BJ (cell line): ENCODE results near the gene ZNF320. TPM values are rescaled to one million over a fixed set of nuclear protein-coding genes. Genes with fewer than 3 reads are reported as not detected.

Source experiments
- polyA plus RNA-seq: library from polyadenylated mRNA; depleted of rRNA; stranded (reverse); fragments of >200 nt; gene quantifications from 2 replicates; pipeline ENCODE4 v1.2.3, GENCODE V29; 2011; rRNA removed
- small RNA-seq: library from RNA; depleted of rRNA; stranded (forward); fragments of <200 nt; gene quantifications from one replicate; pipeline ENCODE3, GENCODE V24; 2012; ENCODE audit warnings: low replicate concordance, low read depth; ENCODE audit not compliant: insufficient read length

ZNF320 gene
- polyA plus RNA-seq, 1 experiment: 8.4 TPM

Small RNA genes within 50 kb of the gene (small RNA-seq; reads per million reads assigned to genes)
- not detected for gene ZNF320

Other genes starting within 250 kb of the ZNF320 start
- 2.4 and 3.8 TPM in 2 replicates for gene ZNF611, start 162.6 kb downstream of the ZNF320 start, polyA plus RNA-seq
- 3.0 and 3.6 TPM in 2 replicates for gene ZNF600, start 110.8 kb downstream of the ZNF320 start, polyA plus RNA-seq
- 6.4 and 11.7 TPM in 2 replicates for gene ZNF28, start 76.0 kb downstream of the ZNF320 start, polyA plus RNA-seq
- gene ZNF468, start 40.0 kb downstream of the ZNF320 start, polyA plus RNA-seq: 11.1 and 13.8 TPM in 2 replicates
- 1.1 and 1.9 TPM in 2 replicates for gene ZNF888, start 25.8 kb upstream of the ZNF320 start, polyA plus RNA-seq
- gene ZNF816, start 65.2 kb upstream of the ZNF320 start, polyA plus RNA-seq: 1.9 and 3.0 TPM in 2 replicates
- not detected in 2 replicates for gene ERVV-1, start 116.3 kb upstream of the ZNF320 start, polyA plus RNA-seq
- gene ERVV-2, start 147.1 kb upstream of the ZNF320 start, polyA plus RNA-seq: not detected in 2 replicates
- gene ZNF160, start 205.8 kb upstream of the ZNF320 start, polyA plus RNA-seq: 9.0 and 11.5 TPM in 2 replicates
- gene ZNF415, start 235.3 kb upstream of the ZNF320 start, polyA plus RNA-seq: 4.6 and 6.3 TPM in 2 replicates